H1 (cell line): ENCODE results near the gene MVK. TPM values are rescaled to one million over a fixed set of nuclear protein-coding genes. Genes with fewer than 3 reads are reported as not detected.

Experiments
- CTCF ChIA-PET: fragments of 300-600 bp; sonication (Branson Sonifier 250); formaldehyde crosslinking; loops from one replicate; lab custom pipeline; 2021; ENCODE audit not compliant: partially characterized antibody; lab: Charles Lee
- POLR2A ChIA-PET: fragments of 300-600 bp; sonication (Branson Sonifier 250); formaldehyde crosslinking; loops from one replicate; lab custom pipeline; 2021; ENCODE audit warnings: inconsistent platforms; ENCODE audit not compliant: partially characterized antibody; lab: Charles Lee
- DNase-seq, 2 experiments: peaks; one replicate each; pipeline versions ENCODE4 v3.0.0 to v3.0.0-alpha.2; 2010 to 2022; ENCODE audit warnings: low spot score in 2 of 2, low read depth in 1 of 2, mixed read lengths in 1 of 2
- FAIRE-seq: peaks from 2 replicates; lab custom pipeline; 2011; peaks lifted over from hg19 to GRCh38; lab: Jason Lieb, UNC
- H2AFZ ChIP-seq: 2 replicates; pipeline ENCODE4 v1.8.1; 2012; ENCODE audit warnings: low read length, inconsistent platforms
- H2AK5ac ChIP-seq: 2 replicates; pipeline ENCODE4 v1.6.1; 2013; ENCODE audit warnings: low read depth, low read length
- H2BK120ac ChIP-seq: replicated peaks from 2 replicates; pipeline ENCODE3; 2013; ENCODE audit warnings: low read depth, low read length, inconsistent platforms
- H2BK12ac ChIP-seq: 2 replicates; pipeline ENCODE4 v1.6.1; 2013; ENCODE audit warnings: low read depth, low read length
- H2BK15ac ChIP-seq: 2 replicates; pipeline ENCODE4 v1.6.1; 2013; ENCODE audit warnings: low read length
- H2BK20ac ChIP-seq: 2 replicates; pipeline ENCODE4 v1.6.1; 2013; ENCODE audit warnings: low read length
- H2BK5ac ChIP-seq: 2 replicates; pipeline ENCODE4 v1.6.1; 2013; ENCODE audit warnings: low read depth, low read length
- H3K14ac ChIP-seq: 2 replicates; pipeline ENCODE4 v1.6.1; 2013; ENCODE audit warnings: inconsistent platforms; ENCODE audit not compliant: insufficient read length
- H3K18ac ChIP-seq: 2 replicates; pipeline ENCODE4 v1.6.1; 2013; ENCODE audit warnings: low read length; ENCODE audit errors: extremely low read depth
- H3K23ac ChIP-seq: 2 replicates; pipeline ENCODE4 v1.6.1; 2013; ENCODE audit warnings: inconsistent platforms; ENCODE audit not compliant: insufficient read length
- H3K23me2 ChIP-seq: 2 replicates; pipeline ENCODE4 v1.6.1; 2013; ENCODE audit warnings: low read depth, low read length
- H3K27ac ChIP-seq: 2 replicates; pipeline ENCODE4 v1.6.1; 2011; ENCODE audit warnings: low read depth, low read length, inconsistent platforms
- H3K27me3 ChIP-seq, 4 experiments: replicated peaks in 1 of 4; 1 replicate in 1 of 4; 2 replicates in 3 of 4; pipeline versions ENCODE4 v1.6.1 to v1.8.1; 2011 to 2013; ENCODE audit warnings: low read length in 3 of 4, mild to moderate bottlenecking in 3 of 4, inconsistent platforms in 2 of 4, mixed read lengths in 2 of 4, moderate library complexity in 1 of 4; ENCODE audit not compliant: control insufficient read depth in 3 of 4, insufficient read depth in 3 of 4; ENCODE audit errors: extremely low read depth in 1 of 4
- H3K36me3 ChIP-seq, 4 experiments: 2 replicates each; pipeline versions ENCODE4 v1.6.1 to v1.8.1; 2011 to 2013; ENCODE audit warnings: mild to moderate bottlenecking in 4 of 4, low read length in 3 of 4, moderate library complexity in 2 of 4, control low read depth in 1 of 4, inconsistent platforms in 1 of 4; ENCODE audit not compliant: insufficient read depth in 4 of 4, control insufficient read depth in 2 of 4
- H3K4ac ChIP-seq: replicated peaks from 2 replicates; pipeline ENCODE3; 2013; ENCODE audit warnings: low read length, low read depth, mixed read lengths, inconsistent platforms; ENCODE audit not compliant: insufficient read length
- H3K4me1 ChIP-seq, 4 experiments: replicated peaks in 1 of 4; 1 replicate in 1 of 4; 2 replicates in 3 of 4; pipeline versions ENCODE4 v1.6.1 to v1.8.1; 2011 to 2013; ENCODE audit warnings: low read length in 3 of 4, inconsistent platforms in 2 of 4, mixed read lengths in 1 of 4; ENCODE audit not compliant: insufficient read depth in 4 of 4, control insufficient read depth in 3 of 4
- H3K4me2 ChIP-seq, 2 experiments: 2 replicates each; pipeline versions ENCODE4 v1.6.1 to v1.8.1; 2011 to 2013; ENCODE audit warnings: low read depth in 2 of 2, low read length in 2 of 2, control low read depth in 1 of 2, inconsistent platforms in 1 of 2, mild to moderate bottlenecking in 1 of 2; ENCODE audit not compliant: insufficient read depth in 1 of 2
- H3K4me3 ChIP-seq, 4 experiments: fragments of 200-600, 300-600 bp in 1 of 4; sonication (generic), shearing (Covaris generic), sonication (Bioruptor Twin) in 1 of 4; 2 replicates each; pipeline versions ENCODE4 v1.5.1 to v1.8.1; 2011 to 2016; ENCODE audit warnings: low read length in 4 of 4, low read depth in 3 of 4, control low read depth in 2 of 4, inconsistent platforms in 2 of 4, mild to moderate bottlenecking in 2 of 4, mixed read lengths in 1 of 4, moderate library complexity in 1 of 4; ENCODE audit not compliant: insufficient read depth in 2 of 4; ENCODE audit errors: extremely low read depth in 1 of 4
- H3K56ac ChIP-seq: replicated peaks from 2 replicates; pipeline ENCODE3; 2013; ENCODE audit warnings: low read depth, mild to moderate bottlenecking, mixed read lengths, low read length, inconsistent platforms; ENCODE audit not compliant: insufficient read length
- H3K79me1 ChIP-seq: 2 replicates; pipeline ENCODE4 v1.6.1; 2013; ENCODE audit warnings: low read depth, low read length, control low read depth
- H3K79me2 ChIP-seq, 2 experiments: 2 replicates each; pipeline versions ENCODE4 v1.6.1 to v1.8.1; 2012 to 2013; ENCODE audit warnings: low read length in 2 of 2, mild to moderate bottlenecking in 2 of 2, inconsistent platforms in 1 of 2; ENCODE audit not compliant: insufficient read depth in 2 of 2, control insufficient read depth in 1 of 2
- H3K9ac ChIP-seq, 4 experiments: replicated peaks in 1 of 4; 1 replicate in 1 of 4; 2 replicates in 3 of 4; pipeline versions ENCODE4 v1.6.1 to v1.8.1; 2011 to 2013; ENCODE audit warnings: low read depth in 3 of 4, low read length in 3 of 4, control low read depth in 2 of 4, mild to moderate bottlenecking in 2 of 4, moderate library complexity in 2 of 4, inconsistent platforms in 1 of 4; ENCODE audit errors: extremely low read depth in 1 of 4
- H3K9me3 ChIP-seq, 2 experiments: 2 replicates each; pipeline versions ENCODE4 v1.6.1 to v1.8.1; 2012 to 2013; ENCODE audit warnings: mild to moderate bottlenecking in 2 of 2, moderate library complexity in 2 of 2, control low read depth in 1 of 2, inconsistent platforms in 1 of 2, low read depth in 1 of 2, low read length in 1 of 2, mixed read lengths in 1 of 2; ENCODE audit not compliant: insufficient read depth in 2 of 2
- H4K20me1 ChIP-seq, 2 experiments: replicated peaks in 1 of 2; 2 replicates each; pipeline versions ENCODE3 to v1.8.1; 2011 to 2013; ENCODE audit warnings: inconsistent platforms in 2 of 2, low read length in 2 of 2, mild to moderate bottlenecking in 1 of 2; ENCODE audit not compliant: insufficient read depth in 2 of 2, control insufficient read depth in 1 of 2
- H4K5ac ChIP-seq: 2 replicates; pipeline ENCODE4 v1.6.1; 2013; ENCODE audit warnings: low read length, low read depth, mixed read lengths, inconsistent platforms; ENCODE audit not compliant: insufficient read length
- H4K8ac ChIP-seq: 2 replicates; pipeline ENCODE4 v1.8.0; 2013; ENCODE audit warnings: mild to moderate bottlenecking, moderate library complexity, low read length, inconsistent platforms; ENCODE audit not compliant: insufficient read depth; ENCODE audit errors: extremely low read depth
- H4K91ac ChIP-seq: replicated peaks from 2 replicates; pipeline ENCODE3; 2013; ENCODE audit warnings: low read length, mixed read lengths, inconsistent platforms; ENCODE audit not compliant: insufficient read length
- CBX5 ChIP-seq: fragments of 300-800, 300-1000 bp; sonication (generic); IDR thresholded peaks from 2 replicates; pipeline ENCODE4 v1.7.1; 2016; ENCODE audit warnings: antibody characterized with exemption, low read length, low read depth
- GTF2F1 ChIP-seq: IDR thresholded peaks from 2 replicates; pipeline ENCODE4 v1.6.1; 2012; ENCODE audit warnings: low read depth, low read length, improper control_type of control experiment, borderline replicate concordance
- HDAC6 ChIP-seq: IDR thresholded peaks from one replicate; pipeline ENCODE4 v1.7.1; 2012; ENCODE audit warnings: low read depth, mild to moderate bottlenecking, inconsistent platforms, low read length, moderate library complexity
- KDM5A ChIP-seq: fragments of 200-600 bp; IDR thresholded peaks from 2 replicates; pipeline ENCODE4 v1.7.1; 2012; ENCODE audit warnings: mild to moderate bottlenecking, low read length, inconsistent platforms, mixed read lengths
- POU5F1 ChIP-seq: IDR thresholded peaks from 2 replicates; pipeline ENCODE4 v1.6.1; 2011; ENCODE audit warnings: low read depth, mild to moderate bottlenecking, low read length, moderate library complexity
- RFX5 ChIP-seq: IDR thresholded peaks from 2 replicates; pipeline ENCODE4 v1.6.1; 2011; ENCODE audit warnings: low read depth, low read length, improper control_type of control experiment, borderline replicate concordance
- RNF2 ChIP-seq: fragments of 200-900, 300-1000 bp; sonication (generic); IDR thresholded peaks from 2 replicates; pipeline ENCODE4 v1.7.1; 2016; ENCODE audit warnings: borderline replicate concordance, low read depth, mild to moderate bottlenecking, antibody characterized with exemption, low read length; ENCODE audit not compliant: poor library complexity, severe bottlenecking; ENCODE audit errors: missing control alignments
- SP1 ChIP-seq: IDR thresholded peaks from 2 replicates; pipeline ENCODE4 v1.6.1; 2011; ENCODE audit warnings: low read depth, low read length
- SP4 ChIP-seq: IDR thresholded peaks from 2 replicates; pipeline ENCODE4 v1.6.1; 2012; ENCODE audit warnings: low read length, inconsistent platforms
- TEAD4 ChIP-seq: IDR thresholded peaks from 2 replicates; pipeline ENCODE4 v1.6.1; 2012; ENCODE audit warnings: low read depth, low read length, inconsistent platforms, mixed read lengths
- USF2 ChIP-seq: IDR thresholded peaks from 2 replicates; pipeline ENCODE4 v1.6.1; 2011; ENCODE audit warnings: low read length, improper control_type of control experiment
- YY1 ChIP-seq: IDR thresholded peaks from 2 replicates; pipeline ENCODE4 v1.6.1; 2011; ENCODE audit warnings: low read depth, mild to moderate bottlenecking, low read length
- WGBS, 2 experiments: shearing (Covaris generic) in 1 of 2; methylation state at CpG; one replicate each; pipeline versions ENCODE4 v1.1.6 to v1.1.7; 2013 to 2015; ENCODE audit warnings: low lambda C conversion rate in 2 of 2, mixed read lengths in 2 of 2, inconsistent platforms in 1 of 2, low coverage in 1 of 2, missing lambda C conversion rate in 1 of 2; ENCODE audit not compliant: insufficient replicate concordance in 2 of 2, insufficient coverage in 1 of 2, insufficient read length in 1 of 2; ENCODE audit errors: extremely low coverage in 1 of 2, missing lambda C conversion rate in 1 of 2; 5-methylcytosine and 5-hydroxymethylcytosine counted together
- polyA plus RNA-seq, 7 experiments: library from polyadenylated mRNA; depleted of rRNA in 3 of 7; stranded (reverse) in 5 of 7; unstranded in 2 of 7; fragments of >200 nt in 5 of 7; fragments of 200-250 nt in 2 of 7; gene quantifications; 1 replicate in 5 of 7; 2 replicates in 1 of 7; 4 replicates in 1 of 7; pipeline versions ENCODE4 v1.2.1 to v1.2.3, GENCODE V29; 2011 to 2013; ENCODE audit warnings: missing spikeins in 2 of 7, mixed read lengths in 2 of 7
- total RNA-seq: library from RNA; stranded (reverse); fragmentation: NEBNext Ultra II Directional; extraction: Animal tissue kit (Norgen Biotek cat#: 25700); gene quantifications from 2 replicates; pipeline ENCODE4 v1.2.1, GENCODE V29; 2021

The MVK gene
- total and polyA plus RNA-seq, 2 of the 8 experiments (the other 6 are each of a cell fraction or from before 2014, with no cell fraction given), result 15.7 to 20.9 TPM

- H3K4me3 ChIP-seq, result no peak overlapping the region
- no peaks in the 10 kb centered on the region for H3K79me1 ChIP-seq
- no peak overlapping the region for H3K56ac ChIP-seq
- H3K4ac ChIP-seq, result no peak overlapping the region
- no peaks in the 10 kb centered on the region for H3K9me3 ChIP-seq
- H3K36me3 ChIP-seq, result no peaks in the 10 kb centered on the region
- no peak overlapping the region for H3K18ac ChIP-seq
- 0 out of 2 replicates have a peak overlapping the region, but pooled peaks have one; percentile 32 for H2BK20ac ChIP-seq
- no peaks in the 10 kb centered on the region for H4K20me1 ChIP-seq
- H3K79me2 ChIP-seq, result no peaks in the 10 kb centered on the region
- no peak overlapping the region for H3K14ac ChIP-seq
- H4K91ac ChIP-seq, result no peak overlapping the region
- H2BK120ac ChIP-seq, result no peak overlapping the region
- H3K4me1 ChIP-seq, result peaks cover 0 to 4% (median 1%) of the 10 kb centered on the region in 4 experiments; a peak in 5 of 7 replicates
- no peak overlapping the region; the same call in 1 of the 2 replicates for H2BK15ac ChIP-seq
- TF ChIP-seq TEAD4 (no peak), HDAC6 (no peak), POU5F1 (no peak), SP4 (no peak), RNF2 (no peak), USF2 (no peak), SP1 (no peak), RFX5 (no peak), KDM5A (no peak), GTF2F1 (no peak), CBX5 (no peak), YY1 (no peak)
- WGBS, 2 experiments, result 91% methylated on average over 3 of the region's 4 CpGs; no CpG with 5 or more reads in 1 of the 2 experiments
- H2AK5ac ChIP-seq, result no peak overlapping the region
- FAIRE-seq, result no peak
- no peak overlapping the region for H3K4me2 ChIP-seq
- H4K8ac ChIP-seq, result no peak overlapping the region
- H2BK12ac ChIP-seq, result no peak overlapping the region
- no peak overlapping the region for H3K9ac ChIP-seq
- no peak for DNase-seq
- H4K5ac ChIP-seq, result no peak overlapping the region
- POLR2A ChIA-PET, result interaction anchor here (0.9 kb wide), 1 partner anchor 17 kb away, joined by 3 read pairs; no protein-coding TSS in a partner anchor
- CTCF ChIA-PET, result interaction anchor here (1.7 to 5.7 kb wide), 3 partner anchors 10 to 158 kb away, joined by 4 to 37 read pairs (median 8); no protein-coding TSS in a partner anchor
- H3K23me2 ChIP-seq, result no peaks in the 10 kb centered on the region
- H3K23ac ChIP-seq, result no peak overlapping the region
- H2AFZ ChIP-seq, result no peak overlapping the region
- no peak overlapping the region for H2BK5ac ChIP-seq
- H3K27me3 ChIP-seq, result 0 out of 7 replicates have a peak, but pooled peaks cover 0 to 2% (median 0%) of the 10 kb centered on the region in 4 experiments
- H3K27ac ChIP-seq, result no peak overlapping the region
These were observed 34.0 kb downstream of the MVK start for GRCh38 chr12:109607618-109608017.
